GM06990 (cell line): Measurements from ENCODE around the gene GLOD4.
A peak's percentile ranks its signal among the peaks of the same experiment; 100 is the strongest.

Experiments
- DNase-seq: peaks from one replicate; pipeline ENCODE4 v3.0.0-alpha.2; 2011; ENCODE audit not compliant: insufficient read length; ENCODE audit errors: extremely low read depth
- H3K27me3 ChIP-seq: replicated peaks from 2 replicates; pipeline ENCODE4 v1.6.0; 2011; ENCODE audit warnings: low read length; ENCODE audit not compliant: control insufficient read depth, insufficient read depth
- H3K36me3 ChIP-seq: 2 replicates; pipeline ENCODE4 v1.5.1; 2011; ENCODE audit warnings: low read length; ENCODE audit not compliant: control insufficient read depth, insufficient read depth
- H3K4me3 ChIP-seq: replicated peaks from 2 replicates; pipeline ENCODE4 v1.5.1; 2011; ENCODE audit warnings: low read depth, mild to moderate bottlenecking, control low read depth, low read length
- TF ChIP-seq, protein P1 (sequence below): IDR thresholded peaks from 2 replicates; pipeline ENCODE4 v1.5.1; 2011; ENCODE audit warnings: low read length, control low read depth, mild to moderate bottlenecking, inconsistent platforms; ENCODE audit not compliant: insufficient read depth, poor library complexity, severe bottlenecking

Gene GLOD4

GRCh38 chr17:732067-732901, 49.8 kb downstream of the GLOD4 start, which contains the start of gene TLCD3A:
TSS of gene TLCD3A (plus strand) at chr17:732596. CDS start at chr17:732648, 52 bp downstream.
- DNase-seq = peak; percentile 75
- TF ChIP-seq, protein P1, sequence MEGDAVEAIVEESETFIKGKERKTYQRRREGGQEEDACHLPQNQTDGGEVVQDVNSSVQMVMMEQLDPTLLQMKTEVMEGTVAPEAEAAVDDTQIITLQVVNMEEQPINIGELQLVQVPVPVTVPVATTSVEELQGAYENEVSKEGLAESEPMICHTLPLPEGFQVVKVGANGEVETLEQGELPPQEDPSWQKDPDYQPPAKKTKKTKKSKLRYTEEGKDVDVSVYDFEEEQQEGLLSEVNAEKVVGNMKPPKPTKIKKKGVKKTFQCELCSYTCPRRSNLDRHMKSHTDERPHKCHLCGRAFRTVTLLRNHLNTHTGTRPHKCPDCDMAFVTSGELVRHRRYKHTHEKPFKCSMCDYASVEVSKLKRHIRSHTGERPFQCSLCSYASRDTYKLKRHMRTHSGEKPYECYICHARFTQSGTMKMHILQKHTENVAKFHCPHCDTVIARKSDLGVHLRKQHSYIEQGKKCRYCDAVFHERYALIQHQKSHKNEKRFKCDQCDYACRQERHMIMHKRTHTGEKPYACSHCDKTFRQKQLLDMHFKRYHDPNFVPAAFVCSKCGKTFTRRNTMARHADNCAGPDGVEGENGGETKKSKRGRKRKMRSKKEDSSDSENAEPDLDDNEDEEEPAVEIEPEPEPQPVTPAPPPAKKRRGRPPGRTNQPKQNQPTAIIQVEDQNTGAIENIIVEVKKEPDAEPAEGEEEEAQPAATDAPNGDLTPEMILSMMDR = no peak

GRCh38 chr17:731644-732066, 50.4 kb downstream of the GLOD4 start:
- no peaks in the 10 kb centered on the region for H3K27me3 ChIP-seq
- TF ChIP-seq, protein P1 = no peak
- no peaks in the 10 kb centered on the region for H3K36me3 ChIP-seq
- H3K4me3 ChIP-seq = peak overlapping the region; percentile 66
- no peak for DNase-seq

More at GRCh38 chr17:732067-732901, 49.8 kb downstream of the GLOD4 start, which contains the start of gene TLCD3A:
- no peaks in the 10 kb centered on the region for H3K36me3 ChIP-seq
- H3K4me3 ChIP-seq = peak within 1 kb of the TSS; percentile 66
- H3K27me3 ChIP-seq = no peaks in the 10 kb centered on the region

DNA sequence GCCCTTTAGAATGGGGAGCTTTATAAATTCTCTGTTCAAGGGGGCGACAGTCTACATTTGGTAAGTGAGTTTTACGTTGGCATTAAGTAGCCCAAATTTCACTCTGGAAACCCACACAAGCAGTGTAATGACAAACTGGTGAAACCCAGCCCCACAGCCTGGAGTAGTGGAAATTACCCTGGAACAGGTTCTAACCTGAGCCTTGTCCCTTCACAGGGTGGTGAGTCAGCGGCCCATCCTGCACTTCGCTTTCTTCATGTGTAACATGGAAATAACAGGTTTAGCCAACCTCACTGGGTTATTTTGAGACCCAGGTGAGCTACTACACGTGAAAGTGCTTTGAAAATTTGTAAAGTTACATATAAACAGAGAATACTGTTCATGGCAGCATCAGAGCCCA, 53.2 kb downstream of the GLOD4 start:
- Histone ChIP-seq H3K4me3 (no peak overlapping the region), H3K36me3 (no peaks in the 10 kb centered on the region), H3K27me3 (no peaks in the 10 kb centered on the region)
- DNase-seq = no peak
- TF ChIP-seq, protein P1 = no peak

DNA sequence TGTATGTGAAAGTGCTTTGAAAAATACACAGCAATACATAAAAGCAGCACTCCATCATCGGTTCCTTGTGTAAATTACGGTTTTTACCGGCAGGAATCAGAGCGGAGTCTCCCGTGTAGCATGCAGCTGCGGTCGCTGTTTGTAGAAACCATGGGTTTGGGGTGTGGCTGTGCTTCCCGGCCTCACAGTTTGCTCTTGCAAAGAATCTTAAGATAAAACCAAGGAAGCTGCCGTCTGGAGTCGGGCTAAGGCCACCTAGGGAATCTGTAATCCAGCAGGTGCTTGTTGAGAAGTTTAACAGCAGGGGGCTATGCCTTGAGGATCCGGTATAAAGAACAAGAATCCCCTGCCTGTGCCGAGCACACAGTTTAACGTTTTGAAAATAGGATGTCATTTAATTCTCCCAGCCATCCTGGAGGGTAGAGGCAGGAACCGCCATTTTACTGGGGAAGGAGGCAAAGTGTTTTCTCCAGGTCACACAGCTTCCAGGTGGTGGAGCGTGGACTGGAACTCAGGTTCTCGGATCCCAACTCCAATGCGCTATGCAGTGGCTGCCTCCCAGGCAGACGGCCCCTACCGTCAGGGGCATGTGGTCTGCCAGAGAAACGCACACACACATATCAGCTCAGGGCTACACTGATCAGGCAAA, 55.7 kb downstream of the GLOD4 start:
- no peak for DNase-seq
- Histone ChIP-seq H3K4me3 (no peak overlapping the region), H3K36me3 (no peaks in the 10 kb centered on the region), H3K27me3 (no peaks in the 10 kb centered on the region)
- TF ChIP-seq, protein P1 = no peak

DNA sequence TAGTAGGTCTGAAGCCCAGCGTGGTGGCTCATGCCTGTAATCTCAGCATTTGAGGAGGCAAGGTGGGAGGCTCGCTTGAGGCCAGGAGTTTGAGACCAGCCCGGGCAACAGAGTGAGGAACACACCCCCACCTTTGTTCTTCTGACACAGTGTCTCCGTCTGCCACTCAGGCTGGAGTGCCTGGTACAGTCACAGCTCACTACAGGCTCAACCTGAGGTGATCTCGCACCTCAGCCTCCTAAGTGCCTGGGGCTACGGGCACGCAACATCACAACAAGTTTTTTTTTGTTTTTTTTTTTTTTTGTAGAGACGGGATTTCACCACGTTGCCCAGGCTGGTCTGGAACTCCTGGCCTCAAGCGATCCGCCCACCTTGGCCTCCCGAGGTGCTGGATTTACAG, 56.3 kb downstream of the GLOD4 start:
- no peak for DNase-seq
- Histone ChIP-seq H3K27me3 (no peaks in the 10 kb centered on the region), H3K36me3 (no peaks in the 10 kb centered on the region), H3K4me3 (no peak overlapping the region)
- TF ChIP-seq, protein P1 = no peak
